ENCODE data around the gene SHANK1. TPM values are rescaled to one million over a fixed set of nuclear protein-coding genes. Genes with fewer than 3 reads are reported as not detected.

Gene SHANK1
- total RNA-seq, 2 experiments from 2014 or later, result 0.03 to 13.1 TPM

DNA sequence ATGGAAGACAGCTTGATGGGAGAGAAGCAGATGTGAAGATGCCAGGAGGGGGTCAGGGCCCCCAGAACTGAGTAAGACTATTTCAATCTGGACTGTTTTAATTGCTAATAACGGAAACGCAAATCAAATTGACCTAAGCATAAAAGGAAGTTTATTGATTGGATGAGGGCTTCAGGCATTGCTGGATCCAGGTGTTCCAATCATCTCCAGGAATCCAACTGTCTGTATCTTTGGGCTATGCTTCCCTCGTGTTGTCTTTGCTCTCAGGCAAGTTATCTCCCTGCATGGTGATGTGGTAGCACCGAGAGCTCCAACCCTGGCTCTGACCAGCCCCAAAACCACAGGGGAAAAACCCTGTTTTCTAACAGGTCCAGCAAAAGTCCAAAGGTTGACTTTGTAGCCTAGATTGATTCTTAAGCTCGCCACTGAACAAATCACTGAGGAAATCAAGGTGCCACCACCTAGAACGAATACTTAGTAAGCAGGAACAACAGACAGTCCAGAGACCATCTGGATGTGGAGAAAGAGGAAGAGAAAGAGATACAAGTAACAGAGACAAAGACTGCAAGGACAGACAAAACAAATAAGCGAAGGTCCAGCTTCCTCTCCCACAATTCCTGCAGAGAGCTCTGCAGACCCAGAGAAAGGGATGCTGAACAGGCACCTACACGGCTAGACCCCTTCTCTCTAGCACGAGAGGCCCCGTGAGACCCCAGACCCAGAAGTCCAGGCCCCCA lies 71.6 kb downstream of the SHANK1 start:
- H3K9me2 ChIP-seq (ENCODE audit: insufficient read depth, low read length), result no peaks in the 10 kb centered on the region
- no peaks in the 10 kb centered on the region for H3K36me3 ChIP-seq (ENCODE audit: insufficient read depth, low read length)
- no peaks in the 10 kb centered on the region for H3K79me2 ChIP-seq (ENCODE audit: insufficient read depth, low read depth, low read length)
- H3K4me1 ChIP-seq (ENCODE audit: insufficient read depth, low read length, poor library complexity, severe bottlenecking), result peaks cover 22% of the 10 kb centered on the region
- TF ChIP-seq EZH2phosphoT487 (IDR thresholded peaks at IDR 0.05; ENCODE audit: borderline replicate concordance, low read depth, low read length) (no peak), CTCF (conservative IDR thresholded peaks at IDR 0.05; ENCODE audit: low read length) (no peak)
- H2AFZ ChIP-seq (ENCODE audit: low read length), result peak overlapping the region; percentile 87; the same call in 1 of the 2 replicates
- CTCF ChIA-PET (ENCODE audit: unreplicated experiment), result no interaction called here
- intact Hi-C loops (cut with micrococcal nuclease; ENCODE audit: unreplicated experiment), result no loop called here
- H3K4me3 ChIP-seq (ENCODE audit: low read depth, low read length, poor library complexity, severe bottlenecking), result no peak overlapping the region
- no TSS peak for BruUV-seq (replicated peaks)
- H4K20me1 ChIP-seq (ENCODE audit: insufficient read depth, low read length), result no peaks in the 10 kb centered on the region
- peak overlapping the region; percentile 27; the same call in 1 of the 2 replicates for H3K4me2 ChIP-seq (ENCODE audit: low read length)
- POLR2A ChIA-PET, result no interaction called here
- peak; percentile 22 for DNase-seq (ENCODE audit: low spot score)
- no peak overlapping the region for H3K27ac ChIP-seq (ENCODE audit: low read depth, low read length, poor library complexity, severe bottlenecking)
- no peaks in the 10 kb centered on the region for H3K9me3 ChIP-seq (ENCODE audit: low read length)

- ChIA-PET CTCF (ENCODE audit: unreplicated experiment) (no interaction called here), POLR2A (no interaction called here)
- TF ChIP-seq CTCF (conservative IDR thresholded peaks at IDR 0.05; ENCODE audit: low read length), result no peak
- no peak for TF ChIP-seq EZH2phosphoT487 (IDR thresholded peaks at IDR 0.05; ENCODE audit: borderline replicate concordance, low read depth, low read length)
- Histone ChIP-seq H3K4me3 (ENCODE audit: low read depth, low read length, poor library complexity, severe bottlenecking) (no peak overlapping the region), H3K36me3 (ENCODE audit: insufficient read depth, low read length) (no peaks in the 10 kb centered on the region), H3K9me3 (ENCODE audit: low read length) (no peaks in the 10 kb centered on the region), H3K4me2 (ENCODE audit: low read length) (no peak overlapping the region), H4K20me1 (ENCODE audit: insufficient read depth, low read length) (no peaks in the 10 kb centered on the region), H3K4me1 (ENCODE audit: insufficient read depth, low read length, poor library complexity, severe bottlenecking) (peaks cover 22% of the 10 kb centered on the region), H3K27ac (ENCODE audit: low read depth, low read length, poor library complexity, severe bottlenecking) (no peak overlapping the region), H2AFZ (ENCODE audit: low read length) (no peak overlapping the region), H3K79me2 (ENCODE audit: insufficient read depth, low read depth, low read length) (no peaks in the 10 kb centered on the region), H3K9me2 (ENCODE audit: insufficient read depth, low read length) (no peaks in the 10 kb centered on the region)
- intact Hi-C loops (cut with micrococcal nuclease; ENCODE audit: unreplicated experiment), result no loop called here
- no peak for DNase-seq (ENCODE audit: low spot score)
- BruUV-seq (replicated peaks), result no TSS peak
Observed at GRCh38 chr19:50646074-50646807, 73.4 kb downstream of the SHANK1 start.

DNA sequence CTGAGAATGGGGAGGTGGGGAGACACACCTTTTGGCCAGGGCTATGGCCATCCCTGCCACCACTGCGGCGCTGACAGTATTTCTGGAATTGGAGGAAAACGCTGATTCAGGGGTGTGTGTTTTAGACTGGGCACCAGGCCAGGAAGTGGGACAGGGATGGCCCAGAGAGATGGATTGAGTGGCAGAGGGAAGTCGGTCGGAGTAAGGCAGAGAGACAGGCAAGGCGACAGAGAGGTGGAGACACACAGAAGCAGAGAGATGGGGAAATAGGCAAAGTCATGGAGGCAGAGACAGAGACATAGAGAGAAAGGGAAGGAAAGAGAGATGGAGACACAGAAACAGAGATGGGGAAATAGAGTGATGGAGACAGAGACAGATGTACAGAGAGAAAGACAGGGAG lies 74.5 kb downstream of the SHANK1 start:
- no TSS peak for BruUV-seq (replicated peaks)
- intact Hi-C loops (cut with micrococcal nuclease; ENCODE audit: unreplicated experiment), result no loop called here
- POLR2A ChIA-PET, result no interaction called here
- Histone ChIP-seq H3K9me3 (ENCODE audit: low read length) (no peaks in the 10 kb centered on the region), H3K79me2 (ENCODE audit: insufficient read depth, low read depth, low read length) (no peaks in the 10 kb centered on the region), H3K36me3 (ENCODE audit: insufficient read depth, low read length) (no peaks in the 10 kb centered on the region), H3K4me2 (ENCODE audit: low read length) (no peak overlapping the region), H3K9me2 (ENCODE audit: insufficient read depth, low read length) (no peaks in the 10 kb centered on the region), H2AFZ (ENCODE audit: low read length) (no peak overlapping the region), H3K27ac (ENCODE audit: low read depth, low read length, poor library complexity, severe bottlenecking) (no peak overlapping the region), H3K4me3 (ENCODE audit: low read depth, low read length, poor library complexity, severe bottlenecking) (no peak overlapping the region), H3K4me1 (ENCODE audit: insufficient read depth, low read length, poor library complexity, severe bottlenecking) (peaks cover 21% of the 10 kb centered on the region), H4K20me1 (ENCODE audit: insufficient read depth, low read length) (no peaks in the 10 kb centered on the region)
- CTCF ChIA-PET (ENCODE audit: unreplicated experiment), result no interaction called here
- DNase-seq (ENCODE audit: low spot score), result no peak
- TF ChIP-seq CTCF (conservative IDR thresholded peaks at IDR 0.05; ENCODE audit: low read length) (no peak), EZH2phosphoT487 (IDR thresholded peaks at IDR 0.05; ENCODE audit: borderline replicate concordance, low read depth, low read length) (no peak)

Data from OCI-LY7 (cell line).